8988T (cell line): ENCODE measurements around the gene FMO3.

Experiments used
- DNase-seq: peaks from one replicate; pipeline ENCODE4 v3.0.0; 2011

FMO3 gene

DNA sequence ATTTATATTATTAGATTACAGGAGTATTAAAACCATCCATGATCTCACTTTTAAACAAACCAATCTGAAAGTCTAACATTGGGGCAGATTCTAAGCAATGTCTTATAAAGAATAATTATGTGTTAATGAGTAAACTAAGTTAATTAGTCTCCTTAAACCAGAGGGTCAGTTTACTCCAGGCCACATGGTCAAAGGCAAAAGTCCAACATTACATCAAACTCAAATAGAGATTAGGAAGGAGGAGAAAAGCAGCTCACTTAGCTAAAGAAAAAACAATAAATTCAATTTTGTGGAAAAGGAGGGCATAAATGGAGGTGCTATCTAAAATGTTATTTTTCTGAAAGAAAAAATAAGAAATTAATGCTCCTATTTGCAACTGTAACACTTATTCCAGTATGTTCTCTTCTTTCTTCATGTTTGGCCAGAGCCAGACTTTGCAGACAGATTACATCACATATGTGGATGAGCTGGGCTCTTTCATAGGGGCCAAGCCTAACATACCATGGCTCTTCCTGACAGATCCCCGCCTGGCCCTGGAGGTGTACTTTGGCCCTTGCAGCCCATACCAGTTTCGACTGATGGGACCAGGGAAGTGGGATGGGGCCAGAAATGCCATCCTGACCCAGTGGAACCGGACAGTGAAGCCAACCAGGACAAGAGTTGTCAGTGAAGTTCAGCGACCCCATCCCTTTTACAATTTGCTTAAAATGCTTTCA, 70.1 kb downstream of the FMO3 start:
- no peak for DNase-seq

DNA sequence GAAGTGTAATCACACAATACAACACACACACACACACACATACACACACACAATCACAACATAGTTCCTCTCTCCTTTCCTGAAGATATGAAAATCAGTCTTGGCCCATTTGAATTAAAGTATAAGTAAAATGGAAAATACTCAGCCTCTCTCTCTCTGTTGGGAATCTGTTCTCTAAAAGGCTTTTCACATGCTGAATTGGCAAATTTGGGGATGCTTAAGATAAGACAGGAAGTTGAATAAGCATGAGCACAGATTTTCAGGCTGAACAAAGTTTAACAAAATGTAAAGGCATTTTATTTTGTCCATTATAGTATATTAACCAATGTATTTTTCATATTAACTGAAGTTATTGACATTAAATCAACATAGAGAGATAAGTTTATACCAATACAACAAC, 70.7 kb downstream of the FMO3 start:
- no peak for DNase-seq

- no peak for DNase-seq
These were observed 75.7 kb downstream of the FMO3 start for GRCh38 chr1:171166361-171166760.
